ENCODE measurements around the gene SHC3. TPM values are rescaled to one million over a fixed set of nuclear protein-coding genes. Genes with fewer than 3 reads are reported as not detected.

SHC3 gene
- total RNA-seq, 1 donor from 2014 or later: 0.83 TPM

DNA sequence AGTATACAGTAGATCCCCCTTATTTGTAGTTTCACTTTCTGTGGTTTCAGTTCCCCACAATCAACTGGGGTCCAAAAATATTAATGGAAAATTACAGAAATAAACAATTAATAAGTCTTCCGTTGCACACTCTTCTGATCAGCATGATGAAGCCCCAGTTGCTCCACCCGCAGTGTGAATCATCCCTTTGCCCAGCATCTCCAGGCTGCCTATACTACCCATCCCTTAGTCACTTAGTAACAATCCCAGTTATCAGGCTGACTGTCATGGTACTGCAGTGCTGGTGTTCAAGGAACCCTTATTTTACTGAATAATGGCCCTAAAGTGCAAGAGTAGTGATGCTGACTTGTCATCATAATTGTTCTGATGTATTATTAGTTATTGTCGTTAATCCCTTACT, 28.9 kb downstream of the SHC3 start:
- Mint-ChIP-seq H3K4me1 (ENCODE audit: low read depth, unreplicated experiment) (peaks cover 2% of the 10 kb centered on the region), H3K36me3 (ENCODE audit: unreplicated experiment) (no peaks in the 10 kb centered on the region)
- TF ChIP-seq, protein P1, sequence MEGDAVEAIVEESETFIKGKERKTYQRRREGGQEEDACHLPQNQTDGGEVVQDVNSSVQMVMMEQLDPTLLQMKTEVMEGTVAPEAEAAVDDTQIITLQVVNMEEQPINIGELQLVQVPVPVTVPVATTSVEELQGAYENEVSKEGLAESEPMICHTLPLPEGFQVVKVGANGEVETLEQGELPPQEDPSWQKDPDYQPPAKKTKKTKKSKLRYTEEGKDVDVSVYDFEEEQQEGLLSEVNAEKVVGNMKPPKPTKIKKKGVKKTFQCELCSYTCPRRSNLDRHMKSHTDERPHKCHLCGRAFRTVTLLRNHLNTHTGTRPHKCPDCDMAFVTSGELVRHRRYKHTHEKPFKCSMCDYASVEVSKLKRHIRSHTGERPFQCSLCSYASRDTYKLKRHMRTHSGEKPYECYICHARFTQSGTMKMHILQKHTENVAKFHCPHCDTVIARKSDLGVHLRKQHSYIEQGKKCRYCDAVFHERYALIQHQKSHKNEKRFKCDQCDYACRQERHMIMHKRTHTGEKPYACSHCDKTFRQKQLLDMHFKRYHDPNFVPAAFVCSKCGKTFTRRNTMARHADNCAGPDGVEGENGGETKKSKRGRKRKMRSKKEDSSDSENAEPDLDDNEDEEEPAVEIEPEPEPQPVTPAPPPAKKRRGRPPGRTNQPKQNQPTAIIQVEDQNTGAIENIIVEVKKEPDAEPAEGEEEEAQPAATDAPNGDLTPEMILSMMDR (IDR thresholded peaks at IDR 0.05; ENCODE audit: partially characterized antibody, unreplicated experiment): no peak

DNA sequence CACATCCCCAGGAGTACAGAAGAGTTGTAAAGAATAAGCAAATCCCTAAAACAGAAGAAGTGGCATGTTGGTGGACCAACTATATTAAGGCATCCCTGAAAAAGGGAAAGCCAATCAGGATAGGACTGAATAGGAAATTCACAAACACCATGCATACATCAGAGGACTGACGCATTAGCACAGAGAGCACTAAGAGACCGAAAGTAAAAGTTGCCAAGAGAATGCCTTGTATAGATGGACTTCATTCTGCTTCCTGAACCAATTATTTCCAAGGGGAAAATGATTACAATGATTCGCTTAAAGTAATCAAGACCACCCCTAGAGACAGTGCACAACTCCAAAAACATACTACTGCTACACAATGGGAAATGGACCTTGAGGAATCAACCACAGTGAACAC, 33.5 kb downstream of the SHC3 start:
- no peak for DNase-seq
- H3K4me3 Mint-ChIP-seq (ENCODE audit: unreplicated experiment): no peak overlapping the region
- TF ChIP-seq, protein P1 (IDR thresholded peaks at IDR 0.05; ENCODE audit: partially characterized antibody, unreplicated experiment): no peak
- H3K27me3 Mint-ChIP-seq (ENCODE audit: unreplicated experiment): no peaks in the 10 kb centered on the region
- H3K36me3 Mint-ChIP-seq (ENCODE audit: unreplicated experiment): no peaks in the 10 kb centered on the region
- no peaks in the 10 kb centered on the region for H3K9me3 Mint-ChIP-seq (ENCODE audit: unreplicated experiment)
- no peaks in the 10 kb centered on the region for H3K4me1 Mint-ChIP-seq (ENCODE audit: low read depth, unreplicated experiment)
- no peak overlapping the region for H3K27ac Mint-ChIP-seq (ENCODE audit: unreplicated experiment)

More for the DNA sequence above, 28.9 kb downstream of the SHC3 start:
- H3K27me3 Mint-ChIP-seq (ENCODE audit: unreplicated experiment): no peaks in the 10 kb centered on the region
- no peak overlapping the region for H3K27ac Mint-ChIP-seq (ENCODE audit: unreplicated experiment)
- no peaks in the 10 kb centered on the region for H3K9me3 Mint-ChIP-seq (ENCODE audit: unreplicated experiment)
- no peak overlapping the region for H3K4me3 Mint-ChIP-seq (ENCODE audit: unreplicated experiment)
- DNase-seq: no peak

DNA sequence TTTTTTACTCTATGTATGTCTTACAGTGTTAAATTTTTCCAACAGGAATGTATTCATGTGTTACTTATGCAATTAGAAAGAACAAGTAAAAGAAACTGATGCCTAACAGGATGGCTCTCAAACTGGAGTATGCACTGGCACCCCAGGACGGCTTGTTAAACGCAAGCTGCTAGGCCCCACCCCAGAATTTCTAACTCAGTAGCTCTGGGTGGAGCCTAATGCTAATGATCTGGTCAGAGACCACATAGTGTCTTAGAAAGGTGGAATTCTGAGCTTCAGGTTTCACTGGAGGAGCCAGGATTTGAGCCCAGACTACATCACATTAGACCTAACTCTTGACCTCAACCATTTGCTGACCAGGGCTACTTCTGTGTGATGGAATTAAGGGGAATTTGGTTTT, 34.4 kb downstream of the SHC3 start:
- H3K36me3 Mint-ChIP-seq (ENCODE audit: unreplicated experiment): no peaks in the 10 kb centered on the region
- no peaks in the 10 kb centered on the region for H3K9me3 Mint-ChIP-seq (ENCODE audit: unreplicated experiment)
- H3K27me3 Mint-ChIP-seq (ENCODE audit: unreplicated experiment): no peaks in the 10 kb centered on the region
- TF ChIP-seq, protein P1 (IDR thresholded peaks at IDR 0.05; ENCODE audit: partially characterized antibody, unreplicated experiment): no peak
- no peak overlapping the region for H3K4me3 Mint-ChIP-seq (ENCODE audit: unreplicated experiment)
- no peaks in the 10 kb centered on the region for H3K4me1 Mint-ChIP-seq (ENCODE audit: low read depth, unreplicated experiment)
- no peak overlapping the region for H3K27ac Mint-ChIP-seq (ENCODE audit: unreplicated experiment)
- no peak for DNase-seq

DNA sequence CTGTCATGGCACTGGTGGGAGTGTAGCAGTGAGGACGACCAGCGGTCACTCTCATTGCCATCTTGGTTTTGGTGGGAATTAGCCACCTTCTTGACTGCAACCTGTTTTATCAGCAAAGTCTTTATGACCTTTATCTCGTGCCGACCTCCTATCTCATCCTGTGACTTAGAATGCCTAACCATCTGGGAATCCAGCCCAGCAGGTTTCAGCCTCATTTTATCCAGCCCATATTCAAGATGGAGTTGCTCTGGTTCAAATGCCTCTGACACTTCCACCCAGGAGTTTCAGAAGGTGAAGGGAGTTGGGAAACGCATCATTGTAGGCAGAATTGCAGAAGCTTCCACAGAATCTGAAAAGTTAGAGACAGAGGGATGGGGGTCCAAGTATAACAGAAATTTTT, 35.4 kb downstream of the SHC3 start:
- H3K9me3 Mint-ChIP-seq (ENCODE audit: unreplicated experiment): no peaks in the 10 kb centered on the region
- no peaks in the 10 kb centered on the region for H3K36me3 Mint-ChIP-seq (ENCODE audit: unreplicated experiment)
- TF ChIP-seq, protein P1 (IDR thresholded peaks at IDR 0.05; ENCODE audit: partially characterized antibody, unreplicated experiment): no peak
- no peak overlapping the region for H3K27ac Mint-ChIP-seq (ENCODE audit: unreplicated experiment)
- no peaks in the 10 kb centered on the region for H3K4me1 Mint-ChIP-seq (ENCODE audit: low read depth, unreplicated experiment)
- DNase-seq: no peak
- H3K27me3 Mint-ChIP-seq (ENCODE audit: unreplicated experiment): no peaks in the 10 kb centered on the region
- no peak overlapping the region for H3K4me3 Mint-ChIP-seq (ENCODE audit: unreplicated experiment)

DNA sequence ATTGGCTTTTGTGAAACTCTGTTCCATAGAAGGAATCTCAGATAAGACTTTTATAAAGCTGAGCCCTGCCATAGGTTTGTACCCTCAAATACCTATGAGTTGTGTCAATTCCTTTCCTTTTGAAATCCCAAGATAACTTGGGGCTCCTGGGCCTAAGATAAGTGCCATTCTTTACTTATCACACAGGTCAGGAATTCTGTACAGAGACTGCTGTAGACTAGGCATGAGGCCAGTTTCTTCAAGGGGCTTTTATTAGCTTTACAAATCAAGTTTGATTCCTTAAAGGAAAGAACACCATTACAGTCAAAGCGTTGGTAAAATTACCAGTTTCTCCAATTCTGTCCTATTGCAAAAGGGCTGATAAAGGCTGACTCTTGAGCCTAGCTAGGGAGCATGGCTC, 39.2 kb downstream of the SHC3 start:
- no peak for DNase-seq

More for the DNA sequence above, 39.2 kb downstream of the SHC3 start:
- Mint-ChIP-seq H3K4me1 (ENCODE audit: low read depth, unreplicated experiment) (no peaks in the 10 kb centered on the region), H3K27ac (ENCODE audit: unreplicated experiment) (no peak overlapping the region), H3K36me3 (ENCODE audit: unreplicated experiment) (no peaks in the 10 kb centered on the region), H3K27me3 (ENCODE audit: unreplicated experiment) (no peaks in the 10 kb centered on the region), H3K9me3 (ENCODE audit: unreplicated experiment) (no peaks in the 10 kb centered on the region), H3K4me3 (ENCODE audit: unreplicated experiment) (no peak overlapping the region)
- TF ChIP-seq, protein P1 (IDR thresholded peaks at IDR 0.05; ENCODE audit: partially characterized antibody, unreplicated experiment): no peak

All from glutamatergic neuron (in vitro differentiated cells).